IMR-90 (cell line): ENCODE data around the gene TMEM43.

Experiments used
- MAFK ChIP-seq: IDR thresholded peaks from 2 replicates; pipeline ENCODE4 v1.6.1; 2012; ENCODE audit warnings: low read depth, low read length, improper control_type of control experiment
- RFX5 ChIP-seq: IDR thresholded peaks from 2 replicates; pipeline ENCODE4 v1.8.0; 2012; ENCODE audit warnings: low read depth, mild to moderate bottlenecking, low read length, moderate library complexity
- SMC3 ChIP-seq: fragments of 150-350 bp; IDR thresholded peaks from 2 replicates; pipeline ENCODE4 v1.6.1; 2016; ENCODE audit warnings: low read depth, mild to moderate bottlenecking, antibody characterized with exemption, low read length, moderate library complexity
- TF ChIP-seq, protein P1 (sequence below): conservative IDR thresholded peaks from 2 replicates; pipeline ENCODE4 v1.5.1; 2012; ENCODE audit warnings: mild to moderate bottlenecking, low read depth, low read length, improper control_type of control experiment

DNA sequence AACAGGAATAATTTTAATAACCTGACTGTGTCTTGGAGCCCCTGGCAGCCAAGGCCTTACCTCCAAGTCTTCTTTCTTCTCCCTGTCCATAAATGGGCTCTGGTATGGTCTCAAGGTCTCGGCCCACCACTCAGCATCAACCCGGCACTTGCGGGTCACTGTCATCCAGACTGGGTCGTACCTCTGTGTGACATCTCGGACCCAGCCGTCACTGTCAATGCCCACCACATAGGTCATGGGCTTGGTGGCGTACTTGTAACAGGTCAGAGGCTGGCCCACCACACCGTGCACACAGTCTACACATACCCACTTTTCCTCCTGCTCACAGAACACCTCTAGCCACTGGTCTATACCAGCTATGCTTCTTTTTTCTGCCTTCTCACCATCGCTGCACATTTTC lies 33.1 kb downstream of the TMEM43 start:
- no peak for TF ChIP-seq SMC3
- no peak for TF ChIP-seq RFX5
- TF ChIP-seq, protein P1, sequence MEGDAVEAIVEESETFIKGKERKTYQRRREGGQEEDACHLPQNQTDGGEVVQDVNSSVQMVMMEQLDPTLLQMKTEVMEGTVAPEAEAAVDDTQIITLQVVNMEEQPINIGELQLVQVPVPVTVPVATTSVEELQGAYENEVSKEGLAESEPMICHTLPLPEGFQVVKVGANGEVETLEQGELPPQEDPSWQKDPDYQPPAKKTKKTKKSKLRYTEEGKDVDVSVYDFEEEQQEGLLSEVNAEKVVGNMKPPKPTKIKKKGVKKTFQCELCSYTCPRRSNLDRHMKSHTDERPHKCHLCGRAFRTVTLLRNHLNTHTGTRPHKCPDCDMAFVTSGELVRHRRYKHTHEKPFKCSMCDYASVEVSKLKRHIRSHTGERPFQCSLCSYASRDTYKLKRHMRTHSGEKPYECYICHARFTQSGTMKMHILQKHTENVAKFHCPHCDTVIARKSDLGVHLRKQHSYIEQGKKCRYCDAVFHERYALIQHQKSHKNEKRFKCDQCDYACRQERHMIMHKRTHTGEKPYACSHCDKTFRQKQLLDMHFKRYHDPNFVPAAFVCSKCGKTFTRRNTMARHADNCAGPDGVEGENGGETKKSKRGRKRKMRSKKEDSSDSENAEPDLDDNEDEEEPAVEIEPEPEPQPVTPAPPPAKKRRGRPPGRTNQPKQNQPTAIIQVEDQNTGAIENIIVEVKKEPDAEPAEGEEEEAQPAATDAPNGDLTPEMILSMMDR = no peak
- no peak for TF ChIP-seq MAFK
